Measurements from ENCODE around the gene BCORL1.
A peak's percentile ranks its signal among the peaks of the same experiment; 100 is the strongest.

DNA sequence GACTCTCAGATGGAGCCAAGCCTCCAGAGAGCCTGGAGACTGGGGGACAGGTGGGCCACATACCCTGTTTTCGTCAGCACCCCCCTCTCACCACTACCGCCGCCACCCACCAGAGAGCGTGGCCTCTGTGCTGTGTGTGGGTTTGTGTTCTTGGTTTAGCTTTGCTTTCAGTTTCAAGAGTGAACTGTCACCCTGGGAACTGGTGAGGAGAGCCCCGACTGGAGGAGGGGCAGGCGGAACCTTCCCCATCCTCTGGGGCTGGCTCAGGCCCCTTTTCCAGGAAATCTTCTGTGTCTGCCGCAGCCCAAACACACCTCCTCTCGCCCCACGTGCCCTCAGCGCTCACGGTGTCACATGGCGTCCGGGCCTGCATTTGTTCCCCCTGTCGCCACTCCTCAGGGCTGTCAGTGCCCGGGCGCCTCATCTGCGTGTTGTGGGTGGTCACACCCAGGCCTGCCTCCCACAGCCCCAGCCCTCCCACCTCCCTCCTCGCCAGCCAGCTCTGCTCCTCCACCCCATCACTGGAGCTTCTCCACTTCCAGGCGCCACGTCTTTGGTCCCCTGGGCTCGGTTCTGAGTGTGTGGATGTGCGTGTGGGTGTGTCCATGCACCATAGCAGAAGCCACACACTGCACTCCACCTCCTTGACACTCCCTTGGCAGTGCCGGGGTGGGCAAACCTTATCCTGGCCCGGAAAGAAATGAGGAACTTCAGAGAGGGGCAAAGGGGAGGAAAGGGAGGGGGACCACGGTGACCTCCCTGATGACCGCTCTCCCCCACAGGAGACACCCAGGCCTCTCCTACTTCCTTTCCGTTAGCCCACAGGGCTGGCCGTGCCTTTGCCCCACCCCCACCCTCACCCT is 100.0 kb downstream of the BCORL1 start:
- TF ChIP-seq EZH2 (IDR thresholded peaks at IDR 0.05; ENCODE audit: borderline replicate concordance, low read depth, low read length, severe bottlenecking), result no peak
- TF ChIP-seq, protein P1, sequence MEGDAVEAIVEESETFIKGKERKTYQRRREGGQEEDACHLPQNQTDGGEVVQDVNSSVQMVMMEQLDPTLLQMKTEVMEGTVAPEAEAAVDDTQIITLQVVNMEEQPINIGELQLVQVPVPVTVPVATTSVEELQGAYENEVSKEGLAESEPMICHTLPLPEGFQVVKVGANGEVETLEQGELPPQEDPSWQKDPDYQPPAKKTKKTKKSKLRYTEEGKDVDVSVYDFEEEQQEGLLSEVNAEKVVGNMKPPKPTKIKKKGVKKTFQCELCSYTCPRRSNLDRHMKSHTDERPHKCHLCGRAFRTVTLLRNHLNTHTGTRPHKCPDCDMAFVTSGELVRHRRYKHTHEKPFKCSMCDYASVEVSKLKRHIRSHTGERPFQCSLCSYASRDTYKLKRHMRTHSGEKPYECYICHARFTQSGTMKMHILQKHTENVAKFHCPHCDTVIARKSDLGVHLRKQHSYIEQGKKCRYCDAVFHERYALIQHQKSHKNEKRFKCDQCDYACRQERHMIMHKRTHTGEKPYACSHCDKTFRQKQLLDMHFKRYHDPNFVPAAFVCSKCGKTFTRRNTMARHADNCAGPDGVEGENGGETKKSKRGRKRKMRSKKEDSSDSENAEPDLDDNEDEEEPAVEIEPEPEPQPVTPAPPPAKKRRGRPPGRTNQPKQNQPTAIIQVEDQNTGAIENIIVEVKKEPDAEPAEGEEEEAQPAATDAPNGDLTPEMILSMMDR (IDR thresholded peaks at IDR 0.05; ENCODE audit: borderline replicate concordance, extremely low read depth, low read length, poor library complexity, severe bottlenecking), result peak; percentile 79
